Parathyroid adenoma (tissue), 2 donors: ENCODE data around the gene BRMS1L.
"Not testable (repeated sequence)": the region's sequence is repeated elsewhere in the genome, so short reads cannot be mapped to it uniquely, and the experiment has no call there.

Source experiments
- H2AFZ ChIP-seq: fragments of 300-600 bp; sonication (generic); one replicate; pipeline ENCODE4 v1.7.0; 2017; ENCODE audit warnings: antibody characterized with exemption, mild to moderate bottlenecking
- H3K27ac ChIP-seq: fragments of 300-600 bp; sonication (generic); one replicate; pipeline ENCODE4 v1.7.0; 2017
- H3K27me3 ChIP-seq: fragments of 300-600 bp; sonication (generic); one replicate; pipeline ENCODE4 v1.7.0; 2017; ENCODE audit warnings: low read length; ENCODE audit not compliant: control insufficient read depth, insufficient read depth
- H3K36me3 ChIP-seq: fragments of 300-600 bp; sonication (generic); one replicate; pipeline ENCODE4 v1.7.0; 2017; ENCODE audit warnings: low read length; ENCODE audit not compliant: control insufficient read depth, insufficient read depth
- H3K4me1 ChIP-seq: fragments of 300-600 bp; sonication (generic); one replicate; pipeline ENCODE4 v1.7.0; 2017; ENCODE audit warnings: control low read depth
- H3K4me2 ChIP-seq: fragments of 300-600 bp; sonication (generic); one replicate; pipeline ENCODE4 v1.7.0; 2017; ENCODE audit warnings: low read length
- H3K4me3 ChIP-seq: fragments of 300-600 bp; sonication (generic); one replicate; pipeline ENCODE4 v1.7.0; 2017; ENCODE audit warnings: low read depth, low read length
- H3K79me2 ChIP-seq: fragments of 300-600 bp; sonication (generic); one replicate; pipeline ENCODE4 v1.7.0; 2017; ENCODE audit warnings: control low read depth
- H3K9ac ChIP-seq: fragments of 300-600 bp; sonication (generic); one replicate; pipeline ENCODE4 v1.7.0; 2017; ENCODE audit warnings: mild to moderate bottlenecking
- H3K9me3 ChIP-seq: fragments of 300-600 bp; sonication (generic); one replicate; pipeline ENCODE4 v1.7.0; 2017; ENCODE audit warnings: low read length; ENCODE audit not compliant: control insufficient read depth
- CTCF ChIP-seq: fragments of 300-600 bp; sonication (generic); IDR thresholded peaks from one replicate; pipeline ENCODE4 v1.7.0; 2017; ENCODE audit warnings: antibody characterized with exemption, mild to moderate bottlenecking
- donor health status: primary hyperparathyroidism.

The BRMS1L gene

DNA sequence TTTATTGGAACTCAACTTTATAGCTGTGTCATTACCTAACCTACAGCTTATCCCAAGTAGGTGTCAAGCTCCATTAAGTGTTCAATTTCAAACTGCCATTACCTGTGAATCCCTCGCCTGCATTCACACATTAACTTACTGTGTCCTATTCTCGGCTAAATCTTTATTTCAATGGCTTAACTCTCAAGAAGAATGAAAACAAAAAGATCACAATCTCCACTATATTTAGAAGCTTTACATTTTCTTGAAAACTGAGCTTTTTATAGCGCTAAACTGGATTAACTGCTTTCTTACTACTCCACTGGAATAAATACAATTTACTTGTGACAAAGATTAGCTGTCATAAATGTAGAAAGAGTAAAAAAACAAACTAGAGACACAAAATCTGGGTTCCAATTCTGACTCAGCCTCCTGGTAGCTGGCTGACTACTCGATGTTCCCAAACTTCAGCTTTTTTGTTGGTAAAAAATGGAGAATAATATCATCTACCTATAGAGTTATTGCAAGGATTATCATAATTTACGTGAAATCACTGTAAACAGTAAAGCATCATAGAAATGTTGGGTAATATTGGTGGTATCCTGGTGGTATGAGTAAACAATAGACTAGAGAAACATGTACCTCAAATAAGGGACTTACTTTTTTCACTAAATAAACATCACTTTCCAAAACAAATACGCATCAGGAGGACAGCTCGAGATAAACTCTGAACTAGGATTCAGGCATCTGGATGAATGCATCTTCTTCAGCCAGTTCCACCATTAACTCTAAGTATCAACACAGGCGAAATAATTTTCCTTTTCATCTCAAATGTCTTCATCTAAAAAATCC, 18.8 kb upstream of the BRMS1L start:
- Histone ChIP-seq H3K9me3 (no peaks in the 10 kb centered on the region), H3K27me3 (no peaks in the 10 kb centered on the region), H3K9ac (no peak overlapping the region), H3K27ac (peak overlapping the region; percentile 15), H2AFZ (no peak overlapping the region), H3K79me2 (peaks cover 33% of the 10 kb centered on the region), H3K4me3 (peak overlapping the region; percentile 84), H3K4me2 (peak overlapping the region; percentile 72), H3K4me1 (peaks cover 14% of the 10 kb centered on the region), H3K36me3 (no peaks in the 10 kb centered on the region)
- TF ChIP-seq CTCF = no peak

GRCh38 chr14:35808076-35808637, 18.0 kb upstream of the BRMS1L start:
- Histone ChIP-seq H3K27ac (peak overlapping the region; percentile 87), H2AFZ (peak overlapping the region; percentile 88), H3K36me3 (no peaks in the 10 kb centered on the region), H3K9me3 (no peaks in the 10 kb centered on the region), H3K4me2 (peak overlapping the region; percentile 72), H3K9ac (peak overlapping the region; percentile 51), H3K4me1 (peaks cover 14% of the 10 kb centered on the region), H3K27me3 (no peaks in the 10 kb centered on the region), H3K4me3 (peak overlapping the region; percentile 84), H3K79me2 (peaks cover 28% of the 10 kb centered on the region)
- TF ChIP-seq CTCF = no peak

DNA sequence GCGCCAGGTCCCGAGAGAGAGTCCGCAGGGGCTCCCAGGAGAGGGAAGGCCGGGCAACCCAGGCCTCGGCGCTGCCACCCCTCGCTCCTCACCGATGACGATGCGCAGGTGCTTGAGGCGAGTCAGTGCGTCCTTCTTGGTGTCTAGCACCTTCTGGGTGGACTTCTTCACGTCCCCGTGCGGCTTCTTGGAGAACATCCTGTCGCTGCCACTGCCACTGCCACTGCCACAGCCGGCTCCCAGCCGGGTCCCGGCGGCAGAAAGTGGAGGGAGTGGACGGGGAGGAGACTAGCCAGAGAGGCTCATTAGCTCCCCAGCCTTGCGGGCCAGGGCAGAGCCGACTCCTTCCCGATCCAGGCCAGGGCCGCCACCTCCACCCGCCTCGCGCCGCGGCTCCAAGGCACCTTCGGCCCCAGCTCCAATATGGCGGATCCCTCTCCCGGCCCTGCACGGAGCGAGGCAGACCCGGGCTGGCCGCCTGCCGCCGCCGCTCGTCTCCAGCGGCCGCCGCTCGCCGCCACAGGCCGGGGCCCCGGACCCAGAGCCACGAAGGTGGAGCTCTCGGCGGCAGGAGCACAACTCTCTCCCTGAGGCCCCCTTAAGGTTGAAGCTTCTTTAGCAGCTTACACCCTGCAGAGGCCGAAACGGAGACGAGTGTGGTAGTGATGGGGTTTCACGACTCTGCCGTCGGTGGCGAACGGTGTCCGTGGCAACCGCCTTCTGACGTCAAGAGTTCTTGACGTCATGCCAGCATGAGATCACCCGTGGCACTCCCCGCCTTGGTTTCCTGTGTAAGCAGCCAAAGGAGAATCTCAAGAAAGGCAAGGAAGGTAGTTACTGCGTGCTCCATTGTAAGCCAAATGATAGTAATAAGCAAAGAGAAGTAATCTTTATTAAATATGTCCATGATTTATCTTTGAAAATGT, 17.2 kb upstream of the BRMS1L start, which contains the start of gene RALGAPA1:
TSS of gene RALGAPA1 (minus strand) at position 658 of the 926 bp plus-strand sequence. CDS start at position 198, 460 bp downstream.
- H3K9ac ChIP-seq = peak within 1 kb of the TSS; percentile 51
- H3K4me2 ChIP-seq = peak within 1 kb of the TSS; percentile 72
- not testable (repeated sequence) for H3K27me3 ChIP-seq, H3K36me3 ChIP-seq, H3K9me3 ChIP-seq
- peaks cover 14% of the 10 kb centered on the region for H3K4me1 ChIP-seq
- H2AFZ ChIP-seq = peak within 1 kb of the TSS; percentile 88
- H3K4me3 ChIP-seq = peak within 1 kb of the TSS; percentile 84
- peaks cover 23% of the 10 kb centered on the region for H3K79me2 ChIP-seq
- peak; percentile 45 for TF ChIP-seq CTCF
- H3K27ac ChIP-seq = peak within 1 kb of the TSS; percentile 87

DNA sequence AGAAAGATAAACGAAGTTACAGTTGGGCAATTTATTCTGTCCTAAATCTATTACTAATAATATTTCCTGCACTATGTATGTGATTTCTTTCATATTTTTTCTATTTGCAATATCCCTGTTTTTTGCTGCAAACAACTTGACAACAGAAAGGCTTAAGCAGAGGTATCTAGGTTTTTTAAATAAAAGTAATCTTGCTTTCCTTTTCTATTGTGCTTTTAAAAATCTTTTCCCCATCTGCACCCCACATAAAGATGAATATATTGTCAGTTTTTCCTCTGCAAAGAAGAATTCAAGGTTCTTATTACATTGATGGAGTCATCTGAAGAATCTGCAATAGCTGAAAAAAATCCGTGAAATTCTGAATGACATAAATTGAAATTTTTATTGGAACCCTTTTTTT, 16.5 kb upstream of the BRMS1L start:
- Histone ChIP-seq H3K4me1 (peaks cover 14% of the 10 kb centered on the region), H3K9me3 (no peaks in the 10 kb centered on the region), H3K36me3 (no peaks in the 10 kb centered on the region), H3K79me2 (peaks cover 18% of the 10 kb centered on the region), H2AFZ (peak overlapping the region; percentile 88), H3K9ac (no peak overlapping the region), H3K4me3 (peak overlapping the region; percentile 84), H3K27me3 (no peaks in the 10 kb centered on the region), H3K27ac (peak overlapping the region; percentile 87), H3K4me2 (peak overlapping the region; percentile 26)
- no peak for TF ChIP-seq CTCF
